Natural killer cell (primary cell): ENCODE data around the gene SPCS1. TPM values are rescaled to one million over a fixed set of nuclear protein-coding genes. Genes with fewer than 3 reads are reported as not detected.

Experiments used
- ATAC-seq, 3 donors: fragments of 150-1000 bp in 2 of 3; fragments of 200-7000 bp in 1 of 3; cut with Tn5 transposase; 1 replicate in 1 of 3; 2 replicates in 2 of 3; pipeline ENCODE4 v1.10.0; 2021; ENCODE audit warnings: mild to moderate bottlenecking in 2 of 3, moderate library complexity in 2 of 3
- DNase-seq, 2 donors: peaks; one replicate each; pipeline versions ENCODE4 v3.0.0 to v3.0.0-alpha.2; 2013 to 2021; ENCODE audit warnings: mixed read lengths in 1 of 2
- H3K27ac ChIP-seq: one replicate; pipeline ENCODE4 v1.5.1; 2013; ENCODE audit warnings: mild to moderate bottlenecking, low read length
- H3K27me3 ChIP-seq: one replicate; pipeline ENCODE4 v1.6.1; 2013; ENCODE audit warnings: low read length; ENCODE audit not compliant: control insufficient read depth, insufficient read depth
- H3K36me3 ChIP-seq: one replicate; pipeline ENCODE4 v1.6.1; 2013; ENCODE audit warnings: low read length; ENCODE audit not compliant: control insufficient read depth, insufficient read depth
- H3K4me1 ChIP-seq: one replicate; pipeline ENCODE4 v1.6.1; 2013; ENCODE audit warnings: low read length; ENCODE audit not compliant: control insufficient read depth, insufficient read depth
- H3K4me3 ChIP-seq: one replicate; pipeline ENCODE4 v1.5.1; 2013; ENCODE audit warnings: low read length
- H3K9me3 ChIP-seq: one replicate; pipeline ENCODE4 v1.6.1; 2013; ENCODE audit warnings: low read length; ENCODE audit not compliant: control insufficient read depth, insufficient read depth
- H3K27ac Mint-ChIP-seq, 2 donors: one replicate each; pipeline ENCODE4 v1.8.0; 2022; ENCODE audit warnings: mild to moderate bottlenecking in 2 of 2, mixed read lengths in 2 of 2, moderate library complexity in 1 of 2
- H3K27me3 Mint-ChIP-seq, 2 donors: one replicate each; pipeline ENCODE4 v1.8.0; 2022; ENCODE audit warnings: low read depth in 2 of 2, mixed read lengths in 2 of 2
- H3K36me3 Mint-ChIP-seq: one replicate; pipeline ENCODE4 v1.8.0; 2022; ENCODE audit warnings: mixed read lengths
- H3K4me1 Mint-ChIP-seq, 2 donors: one replicate each; pipeline ENCODE4 v1.8.0; 2022; ENCODE audit warnings: mixed read lengths in 2 of 2
- H3K4me3 Mint-ChIP-seq: one replicate; pipeline ENCODE4 v1.8.0; 2022; ENCODE audit warnings: mild to moderate bottlenecking, moderate library complexity, mixed read lengths
- H3K9me3 Mint-ChIP-seq, 2 donors: one replicate each; pipeline ENCODE4 v1.8.0; 2022; ENCODE audit warnings: mixed read lengths in 2 of 2
- CTCF ChIP-seq: fragments of 200-600 bp; IDR thresholded peaks from one replicate; pipeline ENCODE4 v1.8.0; 2022; ENCODE audit warnings: antibody characterized with exemption
- WGBS: methylation state at CpG from one replicate; pipeline ENCODE4 v1.1.7; 2013; ENCODE audit warnings: missing lambda C conversion rate; ENCODE audit not compliant: insufficient coverage; 5-methylcytosine and 5-hydroxymethylcytosine counted together
- intact Hi-C: fragments of 100-400 bp; cut with micrococcal nuclease; formaldehyde crosslinking; loops from one replicate; pipeline ENCODE4 v1.14.2; 2022
- total RNA-seq, 4 donors: library from RNA; stranded (reverse); fragments of 120-200 nt in 1 of 4; gene quantifications; one replicate each; pipeline versions ENCODE4 v1.2.3 to v1.2.4, GENCODE V29; 2013 to 2022

The SPCS1 gene
- total RNA-seq, 3 donors from 2014 or later (not counting 1 experiment from before 2014, with no cell fraction given): 52.4 to 64.4 (median 57.3) TPM

- TF ChIP-seq CTCF: no peak
- Mint-ChIP-seq H3K27ac (peak overlapping the region in 1 of 2 donors; percentile 73), H3K9me3 (no peaks in the 10 kb centered on the region), H3K4me3 (no peak overlapping the region), H3K4me1 (peaks cover 18 to 19% of the 10 kb centered on the region in 2 donors), H3K27me3 (no peaks in the 10 kb centered on the region), H3K36me3 (peaks cover 35% of the 10 kb centered on the region)
- Histone ChIP-seq H3K27me3 (no peaks in the 10 kb centered on the region), H3K27ac (no peak overlapping the region), H3K4me3 (no peak overlapping the region), H3K36me3 (peaks cover 68% of the 10 kb centered on the region), H3K4me1 (peaks cover 7% of the 10 kb centered on the region), H3K9me3 (no peaks in the 10 kb centered on the region)
- ATAC-seq (no peak), DNase-seq (no peak)
- intact Hi-C loops: no loop called here
- 88% methylated on average over 7 of the region's 7 CpGs for WGBS
These were observed 11.2 kb upstream of the SPCS1 start for GRCh38 chr3:52694528-52695189.

DNA sequence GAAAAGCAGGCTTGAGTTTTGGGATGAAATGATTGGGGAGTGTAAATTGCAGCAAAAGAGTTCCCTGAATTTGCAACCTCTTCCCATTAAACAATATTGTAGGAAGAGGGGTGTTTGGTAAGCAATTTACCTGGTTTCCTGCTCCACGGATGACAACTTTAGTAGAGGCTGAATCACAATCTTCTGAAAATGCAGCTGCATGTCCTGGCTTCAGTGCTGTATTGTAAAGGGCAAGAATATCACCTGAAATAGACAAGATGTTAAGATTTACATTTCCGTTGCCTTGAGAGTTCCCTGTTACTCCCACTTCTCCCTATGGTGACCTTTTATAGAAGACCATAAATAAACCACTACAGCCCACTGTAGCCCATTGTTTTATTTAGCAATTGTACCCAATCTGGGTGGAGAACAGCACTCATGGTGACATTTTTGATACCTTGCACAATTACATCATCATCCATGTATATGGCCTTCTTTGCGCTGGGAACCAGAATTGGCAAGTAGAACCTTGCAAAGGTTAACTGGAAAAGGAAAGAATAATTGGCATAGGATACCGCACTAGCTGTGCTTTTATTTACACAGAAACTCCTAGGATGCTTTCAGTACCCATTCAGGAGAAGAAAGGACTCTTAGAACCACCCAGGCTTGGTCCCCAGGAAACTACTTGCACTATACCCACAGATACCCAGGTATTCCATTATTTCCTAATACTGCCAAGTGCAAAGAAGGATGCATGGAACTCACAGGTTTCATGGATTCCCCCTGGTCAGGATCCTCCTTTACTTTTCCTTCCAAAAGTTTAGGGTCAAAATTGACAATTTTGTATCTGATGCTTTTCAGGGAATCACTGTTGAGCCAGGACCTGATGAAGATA lies 9.9 kb upstream of the SPCS1 start:
- H3K27me3 ChIP-seq: no peaks in the 10 kb centered on the region
- no peak for TF ChIP-seq CTCF
- Mint-ChIP-seq H3K9me3 (no peaks in the 10 kb centered on the region), H3K27me3 (no peaks in the 10 kb centered on the region), H3K27ac (peak overlapping the region; percentile 73 to 93), H3K4me3 (no peak overlapping the region), H3K36me3 (peaks cover 27% of the 10 kb centered on the region), H3K4me1 (peaks cover 18 to 19% of the 10 kb centered on the region in 2 donors)
- no peak overlapping the region for H3K4me3 ChIP-seq
- 90% methylated on average over 4 of the region's 4 CpGs for WGBS
- no peak for DNase-seq
- ATAC-seq: no peak
- no peaks in the 10 kb centered on the region for H3K9me3 ChIP-seq
- intact Hi-C loops: no loop called here
- H3K27ac ChIP-seq: no peak overlapping the region
- peaks cover 58% of the 10 kb centered on the region for H3K36me3 ChIP-seq
- peaks cover 7% of the 10 kb centered on the region for H3K4me1 ChIP-seq

DNA sequence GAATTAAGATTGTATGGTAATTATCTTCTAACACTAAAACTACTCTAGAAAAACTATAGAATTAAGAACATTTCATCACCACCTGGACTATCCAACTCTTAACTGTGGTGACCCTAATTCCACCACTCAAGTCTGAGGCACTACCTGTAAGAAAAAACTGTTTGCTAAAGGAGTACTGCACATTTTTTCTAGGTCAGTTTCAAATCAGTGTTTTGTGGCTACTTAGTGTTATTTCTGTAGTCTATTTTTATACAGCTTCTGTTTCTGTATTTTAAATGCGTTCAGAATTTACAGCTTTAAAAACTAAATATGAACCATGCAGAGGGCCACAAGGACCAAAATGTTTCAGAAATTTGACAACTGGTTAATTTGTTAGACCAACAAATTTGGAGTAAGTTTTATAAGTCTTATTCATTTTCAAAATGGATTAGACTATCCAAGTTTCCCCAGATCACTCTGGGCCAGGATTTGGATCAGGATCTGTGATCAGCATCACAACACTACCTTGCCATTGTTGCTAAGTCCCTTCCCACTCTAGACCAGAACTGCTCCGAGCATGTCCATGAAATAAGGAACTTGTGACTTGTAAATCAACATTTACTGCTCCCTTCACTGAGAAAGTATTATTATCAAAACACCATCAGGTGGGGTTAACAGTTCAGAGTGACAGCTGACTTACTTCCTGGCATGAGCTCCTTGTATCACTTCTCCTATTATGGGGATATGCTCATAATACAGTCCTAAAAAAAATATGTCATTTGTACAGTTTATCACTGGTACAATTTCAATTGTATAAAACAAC lies 8.9 kb upstream of the SPCS1 start:
- peak overlapping the region; percentile 65 for H3K4me3 Mint-ChIP-seq
- DNase-seq (no peak), ATAC-seq (peak; percentile 79 to 90 (median 81))
- 45% methylated on average over 2 of the region's 2 CpGs for WGBS
- Histone ChIP-seq H3K36me3 (peaks cover 50% of the 10 kb centered on the region), H3K27me3 (no peaks in the 10 kb centered on the region), H3K4me3 (no peak overlapping the region), H3K4me1 (peaks cover 7% of the 10 kb centered on the region), H3K9me3 (no peaks in the 10 kb centered on the region), H3K27ac (peak overlapping the region; percentile 19)
- no peak for TF ChIP-seq CTCF
- intact Hi-C loops: no loop called here
- no peaks in the 10 kb centered on the region for H3K27me3 Mint-ChIP-seq
- H3K4me1 Mint-ChIP-seq: peaks cover 18 to 19% of the 10 kb centered on the region in 2 donors
- H3K9me3 Mint-ChIP-seq: no peaks in the 10 kb centered on the region
- H3K27ac Mint-ChIP-seq: peak overlapping the region; percentile 73 to 93
- H3K36me3 Mint-ChIP-seq: peaks cover 24% of the 10 kb centered on the region
